ENCODE results near the gene BEND2. TPM values are rescaled to one million over a fixed set of nuclear protein-coding genes. Genes with fewer than 3 reads are reported as not detected.
"Not testable (repeated sequence)": the region's sequence is repeated elsewhere in the genome, so short reads cannot be mapped to it uniquely, and the experiment has no call there.

BEND2 gene
- not detected for total RNA-seq

DNA sequence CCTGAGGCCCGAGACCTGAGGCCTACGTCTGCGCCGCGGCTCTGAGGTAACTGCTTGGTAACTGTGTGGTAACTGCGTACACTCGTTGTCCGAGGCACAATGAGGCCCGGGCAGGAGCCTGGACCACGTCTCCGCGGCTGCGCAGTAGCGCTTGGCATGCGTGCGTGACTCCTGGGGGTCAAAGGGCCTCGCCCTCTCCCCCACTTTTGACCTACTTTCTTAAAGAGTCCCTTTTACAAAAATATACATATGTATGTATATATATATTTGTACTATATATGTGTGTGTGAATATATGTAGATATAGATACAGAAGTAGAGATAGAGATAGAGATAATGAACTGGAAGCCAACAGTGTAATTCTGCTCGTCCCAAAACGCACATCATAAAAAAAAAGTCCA, at the start of gene BEND2:
Gene BEND2, minus strand, starts transcription at position 101 of the 400 bp plus-strand sequence. CDS start 136 bp downstream, outside the sequence.
- Histone ChIP-seq H3K27me3 (no peaks in the 10 kb centered on the region), H3K36me3 (no peaks in the 10 kb centered on the region), H3K27ac (no peak within 1 kb of the TSS), H3K4me3 (no peak within 1 kb of the TSS), H3K4me1 (no peaks in the 10 kb centered on the region), H3K9me3 (no peaks in the 10 kb centered on the region)
- intact Hi-C loops (cut with DNase I) = no loop called here
- TF ChIP-seq, protein P1, sequence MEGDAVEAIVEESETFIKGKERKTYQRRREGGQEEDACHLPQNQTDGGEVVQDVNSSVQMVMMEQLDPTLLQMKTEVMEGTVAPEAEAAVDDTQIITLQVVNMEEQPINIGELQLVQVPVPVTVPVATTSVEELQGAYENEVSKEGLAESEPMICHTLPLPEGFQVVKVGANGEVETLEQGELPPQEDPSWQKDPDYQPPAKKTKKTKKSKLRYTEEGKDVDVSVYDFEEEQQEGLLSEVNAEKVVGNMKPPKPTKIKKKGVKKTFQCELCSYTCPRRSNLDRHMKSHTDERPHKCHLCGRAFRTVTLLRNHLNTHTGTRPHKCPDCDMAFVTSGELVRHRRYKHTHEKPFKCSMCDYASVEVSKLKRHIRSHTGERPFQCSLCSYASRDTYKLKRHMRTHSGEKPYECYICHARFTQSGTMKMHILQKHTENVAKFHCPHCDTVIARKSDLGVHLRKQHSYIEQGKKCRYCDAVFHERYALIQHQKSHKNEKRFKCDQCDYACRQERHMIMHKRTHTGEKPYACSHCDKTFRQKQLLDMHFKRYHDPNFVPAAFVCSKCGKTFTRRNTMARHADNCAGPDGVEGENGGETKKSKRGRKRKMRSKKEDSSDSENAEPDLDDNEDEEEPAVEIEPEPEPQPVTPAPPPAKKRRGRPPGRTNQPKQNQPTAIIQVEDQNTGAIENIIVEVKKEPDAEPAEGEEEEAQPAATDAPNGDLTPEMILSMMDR (IDR thresholded peaks at IDR 0.05) = no peak
- no peak for DNase-seq (ENCODE audit: low spot score in 2 of 2)

DNA sequence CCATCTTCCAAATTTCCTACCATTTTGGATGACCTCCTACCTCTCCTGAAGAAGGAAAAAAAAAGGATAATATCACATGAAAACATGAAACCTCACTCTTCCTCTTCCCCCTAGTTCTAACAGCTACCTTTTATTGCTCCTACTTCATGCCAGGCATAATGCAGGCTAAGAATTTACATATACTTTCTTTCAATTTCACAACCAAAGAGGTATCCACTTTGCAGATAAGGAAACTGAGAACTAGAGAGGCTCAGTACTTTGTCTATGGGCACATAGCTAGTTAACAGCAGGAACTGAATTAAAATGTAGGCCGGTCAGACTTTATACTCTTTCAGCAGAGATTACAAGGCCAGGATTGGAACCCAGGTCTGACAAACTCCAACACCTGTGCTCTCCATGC, 34.4 kb upstream of the BEND2 start:
- H3K27ac ChIP-seq = no peak overlapping the region
- no peak overlapping the region for H3K4me3 ChIP-seq
- DNase-seq (ENCODE audit: low spot score in 2 of 2) = no peak
- no peaks in the 10 kb centered on the region for H3K36me3 ChIP-seq
- TF ChIP-seq, protein P1 (IDR thresholded peaks at IDR 0.05) = no peak
- H3K9me3 ChIP-seq = no peaks in the 10 kb centered on the region
- no peaks in the 10 kb centered on the region for H3K27me3 ChIP-seq
- intact Hi-C loops (cut with DNase I) = loop anchor here (10.0 kb wide), 1 partner anchor 60 kb away; no protein-coding TSS in a partner anchor
- no peaks in the 10 kb centered on the region for H3K4me1 ChIP-seq

DNA sequence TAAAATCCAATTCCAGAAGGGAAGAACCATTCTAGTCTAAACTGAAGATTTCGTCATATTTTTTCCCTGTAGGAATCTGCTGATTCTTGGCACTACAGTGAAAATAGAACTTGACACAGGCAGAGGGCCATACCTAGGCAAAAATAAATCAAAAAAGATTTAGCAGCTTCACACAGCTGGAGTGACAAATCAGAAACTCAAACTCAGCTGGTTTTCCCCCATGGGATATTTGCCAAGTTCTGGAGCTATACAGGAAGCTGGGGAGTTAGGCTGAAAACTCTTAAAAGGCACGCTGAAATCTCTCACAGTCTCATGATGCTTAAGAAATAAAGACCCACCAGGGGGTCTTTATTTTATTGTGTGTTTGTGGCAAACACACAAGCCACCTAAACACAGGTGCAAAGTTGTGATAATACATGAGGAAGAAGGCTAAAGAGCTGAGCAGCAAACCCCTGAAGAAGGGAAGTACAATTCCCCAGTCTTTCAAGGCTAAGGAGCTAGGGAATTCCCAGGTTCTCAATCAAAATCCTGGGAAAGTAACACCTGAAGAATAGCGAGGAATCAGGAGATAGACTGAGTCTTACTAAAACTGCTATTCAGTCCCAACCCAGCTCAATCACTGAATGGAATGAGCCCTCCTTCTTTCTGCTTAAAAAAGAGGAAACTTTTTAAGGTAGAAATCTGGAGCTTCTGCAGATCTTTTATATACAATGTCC, 32.1 kb upstream of the BEND2 start:
- Histone ChIP-seq H3K4me3 (no peak overlapping the region), H3K4me1 (no peaks in the 10 kb centered on the region), H3K9me3 (no peaks in the 10 kb centered on the region), H3K27ac (no peak overlapping the region), H3K27me3 (no peaks in the 10 kb centered on the region), H3K36me3 (no peaks in the 10 kb centered on the region)
- DNase-seq (ENCODE audit: low spot score in 2 of 2) = no peak
- intact Hi-C loops (cut with DNase I) = loop anchor here (10.0 kb wide), 1 partner anchor 62 kb away; no protein-coding TSS in a partner anchor
- TF ChIP-seq, protein P1 (IDR thresholded peaks at IDR 0.05) = no peak

DNA sequence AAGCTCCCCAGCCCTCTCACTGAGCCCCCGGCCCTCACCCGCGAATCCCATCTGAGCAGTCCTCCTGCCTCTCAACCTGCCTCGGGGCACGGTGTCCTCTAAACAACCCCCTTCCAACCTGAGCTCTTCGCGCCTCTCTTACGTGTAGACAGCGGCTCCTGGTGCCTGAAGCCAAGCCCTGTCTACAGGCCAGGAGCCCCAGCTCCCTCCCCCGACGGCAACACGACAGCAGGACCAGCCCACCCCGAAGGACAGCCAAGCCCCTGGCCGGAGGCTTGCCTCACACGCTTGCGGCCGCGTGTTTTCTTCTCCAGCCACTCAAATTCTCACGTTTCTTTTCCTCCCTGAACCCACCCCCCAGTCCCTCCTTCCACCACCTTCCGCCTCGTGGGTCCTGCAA, 9.0 kb upstream of the BEND2 start:
- H3K36me3 ChIP-seq; DNase-seq (ENCODE audit: low spot score in 2 of 2); intact Hi-C loops (cut with DNase I); H3K27ac ChIP-seq; H3K27me3 ChIP-seq; H3K4me3 ChIP-seq; H3K9me3 ChIP-seq; H3K4me1 ChIP-seq: not testable (repeated sequence)

DNA sequence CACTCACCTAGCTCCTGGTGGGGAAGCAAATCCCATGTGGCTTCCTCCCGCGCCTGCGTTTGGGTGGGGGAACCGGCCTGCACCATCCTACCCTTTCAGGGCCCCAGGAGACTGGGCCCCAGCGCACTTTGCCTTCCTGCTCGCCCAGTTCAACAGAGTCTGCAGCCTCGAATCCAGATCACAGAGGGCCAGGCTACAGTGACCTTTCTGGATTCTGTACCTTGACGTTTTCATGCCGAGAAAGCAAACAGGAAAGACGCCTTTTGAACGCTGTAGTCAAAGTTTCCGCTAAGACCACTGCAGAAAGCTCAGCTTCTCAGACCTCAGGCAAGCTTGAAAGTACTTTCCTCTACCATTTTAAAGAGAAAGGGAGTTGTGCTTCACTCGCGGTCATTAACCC, 7.4 kb upstream of the BEND2 start:
- no peak overlapping the region for H3K4me3 ChIP-seq
- no peaks in the 10 kb centered on the region for H3K4me1 ChIP-seq
- intact Hi-C loops (cut with DNase I) = no loop called here
- DNase-seq (ENCODE audit: low spot score in 2 of 2) = no peak
- TF ChIP-seq, protein P1 (IDR thresholded peaks at IDR 0.05) = no peak
- H3K36me3 ChIP-seq = no peaks in the 10 kb centered on the region
- no peaks in the 10 kb centered on the region for H3K27me3 ChIP-seq
- no peak overlapping the region for H3K27ac ChIP-seq
- H3K9me3 ChIP-seq = no peaks in the 10 kb centered on the region

DNA sequence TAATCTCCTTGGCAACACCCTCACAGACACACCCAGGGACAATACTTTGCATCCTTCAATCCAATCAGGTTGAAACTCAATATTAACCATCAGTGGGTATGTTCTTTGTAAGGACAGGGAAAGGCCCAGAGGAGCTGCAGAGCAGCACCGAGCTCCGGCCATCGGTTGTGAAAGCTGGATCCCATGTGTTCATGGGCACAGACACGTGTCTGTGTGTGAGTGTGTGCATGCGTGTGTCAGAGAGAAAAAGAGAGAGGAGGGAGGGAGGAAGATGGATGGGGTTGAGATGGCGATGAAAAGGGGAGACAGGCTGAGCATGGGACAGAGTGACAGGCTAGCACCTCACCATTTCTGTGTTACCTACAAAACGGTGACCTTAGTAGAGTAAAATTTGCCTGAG, 6.8 kb upstream of the BEND2 start:
- TF ChIP-seq, protein P1 (IDR thresholded peaks at IDR 0.05) = no peak
- no peaks in the 10 kb centered on the region for H3K9me3 ChIP-seq

More for the DNA sequence above, 6.8 kb upstream of the BEND2 start:
- no peaks in the 10 kb centered on the region for H3K27me3 ChIP-seq
- intact Hi-C loops (cut with DNase I) = no loop called here
- no peaks in the 10 kb centered on the region for H3K4me1 ChIP-seq
- H3K27ac ChIP-seq = no peak overlapping the region
- H3K36me3 ChIP-seq = no peaks in the 10 kb centered on the region
- no peak overlapping the region for H3K4me3 ChIP-seq
- DNase-seq (ENCODE audit: low spot score in 2 of 2) = no peak
